Stimulated activated CD8-positive, alpha-beta memory T cell treated with anti-CD3 and anti-CD28 coated beads, Interleukin-12 subunit alpha, Interleukin-12 subunit beta, amount 100 ng/mL, for 24 hours (primary cell): ENCODE results near the gene C19orf33.

ENCODE experiments used
- DNase-seq: peaks from one replicate; pipeline ENCODE4 v3.0.0-alpha.2; 2020; ENCODE audit errors: extremely low read depth

The C19orf33 gene

GRCh38 chr19:38280030-38280921 is 23.8 kb upstream of the C19orf33 start:
- DNase-seq: no peak

- DNase-seq: no peak
These were observed 22.1 kb upstream of the C19orf33 start for GRCh38 chr19:38281811-38282566.

- no peak for DNase-seq
These were observed 20.8 kb upstream of the C19orf33 start for GRCh38 chr19:38283271-38283670.

GRCh38 chr19:38284422-38284821 is 19.6 kb upstream of the C19orf33 start:
- DNase-seq: no peak

- no peak for DNase-seq
These were observed 18.5 kb upstream of the C19orf33 start for GRCh38 chr19:38285567-38285966.

- no peak for DNase-seq
These were observed 16.4 kb upstream of the C19orf33 start for GRCh38 chr19:38287604-38288003.

- DNase-seq: no peak
These were observed 15.8 kb upstream of the C19orf33 start for GRCh38 chr19:38288123-38288855.

- DNase-seq: no peak
These were observed 14.1 kb upstream of the C19orf33 start for GRCh38 chr19:38289955-38290354.

- DNase-seq: no peak
These were observed 13.4 kb upstream of the C19orf33 start for GRCh38 chr19:38290631-38291147.

- DNase-seq: no peak
These were observed 12.2 kb upstream of the C19orf33 start for GRCh38 chr19:38291855-38292254.

GRCh38 chr19:38293281-38293680 is 10.8 kb upstream of the C19orf33 start:
- DNase-seq: no peak

- no peak for DNase-seq
These were observed 10.0 kb upstream of the C19orf33 start for GRCh38 chr19:38294090-38294489.

- no peak for DNase-seq
These were observed 5.0 kb upstream of the C19orf33 start for GRCh38 chr19:38298821-38299680.

- DNase-seq: no peak
These were observed 358 bp downstream of the C19orf33 start for GRCh38 chr19:38304352-38304865.

- no peak for DNase-seq
These were observed 897 bp downstream of the C19orf33 start for GRCh38 chr19:38304866-38305429.

- DNase-seq: no peak
These were observed 2.2 kb downstream of the C19orf33 start for GRCh38 chr19:38306236-38306635.

GRCh38 chr19:38307076-38307475 is 3.0 kb downstream of the C19orf33 start:
- DNase-seq: no peak

- DNase-seq: no peak
These were observed 3.5 kb downstream of the C19orf33 start for GRCh38 chr19:38307597-38307996.

GRCh38 chr19:38308006-38308766 is 4.1 kb downstream of the C19orf33 start:
- no peak for DNase-seq
